Superior temporal gyrus (tissue), 1 donor: ENCODE data around the gene ATOX1.
"Not testable (repeated sequence)": the region's sequence is repeated elsewhere in the genome, so short reads cannot be mapped to it uniquely, and the experiment has no call there.

ENCODE experiments used
- DNase-seq: peaks from one replicate; pipeline ENCODE4 v3.0.0-alpha.2; 2016; ENCODE audit errors: extremely low spot score

Gene ATOX1

DNA sequence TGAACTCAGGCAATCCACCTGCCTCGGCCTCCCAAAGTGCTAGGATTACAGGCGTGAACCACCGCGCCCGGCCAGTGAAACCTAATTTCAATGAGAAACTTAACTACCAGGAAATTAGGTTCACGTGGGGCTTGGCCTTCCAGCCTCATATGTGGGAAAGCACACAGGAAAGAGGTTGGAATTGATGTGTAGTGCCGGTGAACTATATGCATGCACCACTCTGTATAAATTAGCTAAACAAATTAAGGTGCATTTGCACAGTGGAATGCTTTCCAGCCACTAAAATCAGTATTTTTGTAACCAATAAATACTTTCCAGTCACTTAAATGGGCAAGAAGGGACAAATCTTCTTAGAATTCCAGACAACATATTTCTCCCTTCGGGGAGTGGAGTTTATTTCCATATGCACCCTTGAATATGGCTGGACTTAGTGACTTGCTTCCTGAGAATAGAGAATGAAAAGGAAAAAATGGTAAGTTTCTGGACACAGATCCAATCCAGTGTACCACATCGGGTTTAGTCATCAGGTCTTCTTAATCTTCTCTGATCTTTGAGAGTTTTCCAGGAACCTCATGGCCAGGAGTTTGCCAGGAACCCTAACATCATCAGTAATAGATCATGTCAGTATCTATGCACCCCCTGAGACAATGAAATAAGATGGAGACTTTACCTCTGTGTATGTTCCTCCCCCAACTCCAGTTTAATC is 24.9 kb downstream of the ATOX1 start:
- no peak for DNase-seq

DNA sequence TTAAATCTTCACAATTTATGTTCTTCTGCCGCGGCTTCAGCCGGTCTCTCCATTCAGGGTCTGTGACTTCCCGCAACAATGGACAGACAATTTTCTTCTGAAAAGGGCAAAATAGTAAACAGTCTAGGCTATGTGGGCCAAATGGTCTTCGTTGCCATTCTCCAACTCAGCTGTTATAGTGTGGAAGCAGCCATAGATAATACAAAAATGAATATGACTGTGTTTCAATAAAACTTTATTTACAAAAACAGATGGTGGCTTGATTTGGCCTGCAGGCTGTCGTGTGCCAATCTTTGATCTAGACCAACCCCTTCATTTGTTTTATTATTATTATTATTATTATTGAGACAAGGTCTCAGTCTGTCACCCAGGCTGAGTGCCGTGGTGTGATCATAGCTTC is 28.1 kb downstream of the ATOX1 start:
- DNase-seq, result no peak

DNA sequence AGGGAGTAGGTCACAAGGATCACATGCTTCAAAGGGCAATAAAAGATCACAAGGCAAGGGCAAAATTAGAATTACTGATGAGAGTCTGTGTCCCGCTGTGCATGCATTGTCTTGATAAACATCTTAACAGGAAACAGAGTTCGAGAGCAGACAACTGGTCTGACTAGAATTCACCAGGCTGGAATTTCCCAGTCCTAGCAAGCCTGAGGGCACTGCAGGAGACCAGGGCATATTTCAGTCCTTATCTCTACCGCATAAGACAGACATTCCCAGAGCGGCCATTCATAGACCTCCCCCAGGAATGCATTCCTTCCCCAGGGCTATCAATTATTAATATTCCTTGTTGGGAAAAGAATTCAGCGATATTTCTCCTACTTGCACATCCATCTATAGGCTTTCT is 28.8 kb downstream of the ATOX1 start:
- not testable (repeated sequence) for DNase-seq

DNA sequence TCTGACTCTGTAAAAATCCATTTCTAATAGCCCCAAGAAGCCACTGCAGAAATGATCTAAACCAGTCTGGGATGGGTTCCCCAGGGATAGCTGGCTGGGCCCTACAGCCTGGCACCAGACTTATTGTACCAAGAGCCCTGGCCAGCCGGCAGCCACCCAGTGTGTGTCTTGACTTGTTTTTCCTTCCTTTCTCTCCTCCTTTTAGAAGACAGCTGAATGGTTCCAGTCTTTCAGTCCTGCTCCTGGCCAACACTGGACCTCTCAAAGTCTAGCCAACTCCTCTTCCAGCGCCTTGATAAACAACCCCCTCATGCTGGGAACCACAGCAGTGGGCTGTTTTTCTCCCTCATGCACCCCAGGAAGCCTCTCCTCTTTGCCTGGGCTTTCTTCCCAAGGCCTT is 34.1 kb downstream of the ATOX1 start:
- DNase-seq, result no peak

DNA sequence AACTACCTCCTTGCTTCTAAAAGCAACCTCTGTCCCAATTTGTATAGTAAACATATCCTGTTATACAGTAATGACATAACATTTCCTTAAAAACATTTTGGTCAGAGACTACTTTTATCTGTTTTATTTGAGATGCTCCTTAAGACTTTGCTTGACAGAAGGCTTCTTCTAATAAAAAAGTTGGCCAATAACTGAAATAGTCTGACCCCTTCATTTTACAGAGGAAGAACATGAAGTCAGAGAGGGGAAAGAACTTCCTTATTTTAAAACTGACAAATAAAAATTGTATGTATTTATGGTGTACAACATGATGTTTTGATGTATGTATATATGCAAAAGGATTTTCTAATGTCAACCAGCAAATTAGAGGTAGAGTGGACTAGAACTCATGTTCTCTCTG is 35.9 kb downstream of the ATOX1 start:
- DNase-seq, result no peak

DNA sequence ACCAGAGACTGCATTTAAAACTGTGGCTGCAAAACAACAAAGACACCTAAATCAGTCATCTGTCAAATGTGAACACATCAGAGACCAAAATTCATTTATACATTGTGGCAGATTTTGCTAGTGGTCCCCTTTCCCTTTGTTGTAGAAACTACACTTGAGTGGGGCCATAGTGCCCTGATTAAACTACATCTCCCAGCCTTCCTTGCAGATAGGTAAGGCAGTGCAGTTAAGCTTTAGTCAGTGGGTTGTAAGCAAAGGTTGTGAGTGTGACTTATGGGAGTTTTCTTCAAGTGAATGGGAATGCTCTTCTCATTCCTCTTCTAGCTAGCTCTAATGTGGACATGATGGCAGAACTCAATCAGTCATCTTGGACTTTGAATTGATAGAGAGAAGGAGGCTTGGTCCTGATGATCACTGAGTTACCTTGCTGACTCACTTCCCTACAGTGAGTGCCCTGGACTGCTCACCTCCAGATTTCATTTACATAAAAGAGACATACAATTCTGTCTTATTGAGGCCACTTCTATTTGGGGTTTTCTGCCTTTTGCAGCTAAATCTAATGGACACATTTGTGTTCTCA is 36.5 kb downstream of the ATOX1 start:
- no peak for DNase-seq

DNA sequence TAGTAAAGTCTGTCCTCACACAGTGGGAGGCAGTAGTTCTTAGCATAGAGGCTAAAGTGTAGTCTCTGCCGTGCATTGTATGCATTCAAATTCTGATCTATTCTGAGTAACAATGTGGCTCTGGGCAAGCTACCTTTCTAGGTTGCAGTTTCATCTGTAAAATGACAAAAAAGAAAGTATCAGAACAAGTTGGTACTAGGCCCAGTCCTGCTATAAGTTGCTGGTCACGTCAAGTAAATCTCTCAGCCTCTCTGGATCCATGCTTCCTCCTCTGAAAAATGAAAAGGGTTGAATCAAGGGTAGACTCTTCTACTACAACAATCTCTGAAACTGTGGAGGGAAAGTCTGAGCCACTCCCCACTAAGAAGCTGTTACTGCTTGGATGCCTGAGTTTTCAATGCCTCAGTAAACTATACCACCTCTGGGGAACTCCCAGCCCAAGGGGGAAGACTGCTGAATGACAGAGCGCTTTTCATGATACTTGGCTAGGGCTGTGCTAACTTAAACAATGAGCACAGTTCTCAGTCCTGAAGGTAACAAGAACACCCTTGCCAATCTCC is 37.3 kb downstream of the ATOX1 start:
- DNase-seq, result no peak

DNA sequence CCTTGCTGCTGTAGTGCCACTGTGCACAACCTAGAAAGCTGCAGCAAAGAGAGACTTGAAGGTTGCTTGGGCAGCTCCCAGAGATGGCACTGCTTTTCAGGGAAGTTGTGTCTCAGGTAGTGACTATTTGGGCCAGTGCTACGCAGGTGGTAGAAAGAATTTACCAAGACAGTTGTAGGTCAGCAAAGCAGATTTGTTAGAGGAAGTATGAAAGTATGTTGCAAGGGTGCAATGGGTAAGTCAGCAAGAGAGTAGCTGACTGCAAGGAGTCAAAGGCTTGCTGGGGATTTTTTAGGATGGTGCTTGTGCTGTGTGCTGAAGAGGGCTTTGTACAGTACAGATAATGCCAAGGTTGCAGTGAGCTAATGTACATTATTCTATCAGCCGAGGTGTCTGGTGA is 38.2 kb downstream of the ATOX1 start:
- DNase-seq, result no peak

DNA sequence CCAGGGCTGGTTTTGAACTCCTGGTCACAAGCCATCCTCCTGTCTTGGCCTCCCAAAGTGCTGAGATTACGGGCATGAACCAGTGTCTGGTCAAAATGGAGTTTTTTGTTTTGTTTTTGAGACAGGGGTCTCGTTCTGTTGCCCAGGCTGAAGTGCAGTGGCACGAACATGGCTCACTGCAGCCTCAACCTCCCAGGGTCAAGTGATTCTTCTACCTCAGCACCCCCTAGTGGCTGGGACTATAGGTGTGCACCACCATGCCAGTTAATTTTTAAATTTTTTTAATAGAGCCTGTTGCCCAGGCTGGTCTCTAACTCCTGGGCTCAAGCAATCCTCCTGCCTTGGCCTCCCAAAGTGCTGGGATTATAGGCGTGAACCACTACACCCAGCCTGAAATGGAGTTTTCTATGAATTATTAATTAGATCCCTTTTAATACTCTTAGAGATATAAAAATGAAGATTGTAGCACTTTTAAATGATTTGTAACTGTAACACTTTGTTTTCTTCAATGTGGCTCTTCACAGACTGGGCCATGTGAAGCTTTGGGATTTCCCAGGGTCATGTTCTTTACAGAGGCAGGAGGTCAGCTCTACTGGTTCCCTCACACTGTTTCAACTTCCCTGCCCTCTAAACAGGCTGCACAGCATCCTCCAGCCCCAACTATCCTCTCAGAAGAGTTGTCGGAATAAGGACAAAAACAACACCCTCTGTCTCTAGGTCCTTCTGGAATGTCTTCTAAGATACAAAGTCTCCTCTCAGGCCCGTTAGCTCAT is 39.0 kb downstream of the ATOX1 start:
- DNase-seq, result peak; percentile 43

DNA sequence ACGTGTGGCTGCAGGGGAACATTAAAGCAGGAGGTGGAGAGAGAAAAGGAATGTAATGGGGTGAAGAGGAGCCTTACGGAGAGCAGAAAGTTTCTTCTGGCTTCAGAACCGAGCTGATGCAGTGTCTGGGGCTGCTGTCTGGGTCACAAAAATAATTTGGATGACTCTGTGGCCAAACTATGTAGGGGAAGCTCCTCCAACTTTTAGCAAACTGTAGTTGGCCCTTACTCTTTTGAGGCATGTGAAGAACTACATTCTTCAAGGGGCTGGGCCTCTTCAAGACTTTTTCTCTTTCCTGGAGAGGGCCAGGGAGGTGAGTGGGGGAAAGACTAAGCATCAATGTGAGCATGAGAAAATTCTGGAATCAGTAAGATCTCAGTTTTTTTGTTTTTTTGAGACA is 39.8 kb downstream of the ATOX1 start:
- DNase-seq, result no peak

DNA sequence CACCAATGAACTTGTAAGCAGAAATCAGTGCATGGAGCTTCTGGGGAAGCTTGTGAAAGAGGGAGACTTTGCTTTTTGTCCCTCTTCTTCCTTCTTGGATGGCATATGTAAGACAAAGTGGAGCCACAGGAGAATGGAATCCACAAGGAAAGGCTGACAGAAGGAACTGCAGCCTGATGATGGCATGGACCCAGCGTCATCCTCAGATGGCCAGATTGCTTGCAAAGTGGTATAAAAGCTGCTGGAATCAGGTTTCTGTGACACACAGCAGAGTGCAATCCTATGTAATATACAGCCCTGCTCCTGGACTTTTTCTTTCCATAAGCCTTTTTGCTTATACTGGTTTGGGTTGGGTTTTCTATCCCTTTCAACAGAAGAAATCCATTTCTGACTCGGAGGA is 40.3 kb downstream of the ATOX1 start:
- no peak for DNase-seq

DNA sequence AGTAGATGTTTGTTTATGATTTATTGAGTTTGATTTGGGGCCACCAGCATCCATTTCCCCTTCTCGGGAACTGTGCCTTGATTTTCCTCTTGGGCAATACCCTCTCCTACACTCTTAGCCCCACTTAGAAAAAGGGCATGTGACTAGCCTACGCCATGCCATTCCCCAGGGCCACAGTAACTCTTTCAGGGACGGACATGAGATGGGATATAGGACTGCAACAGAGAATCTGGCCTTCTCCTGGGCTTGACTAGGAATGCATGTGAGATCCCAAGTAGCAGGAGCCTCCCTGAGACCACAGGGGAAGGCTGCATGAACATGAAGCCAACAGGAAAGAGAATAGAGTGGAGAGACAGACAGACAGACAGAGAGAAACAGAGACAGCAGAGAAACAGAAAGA is 41.0 kb downstream of the ATOX1 start:
- DNase-seq, result no peak

DNA sequence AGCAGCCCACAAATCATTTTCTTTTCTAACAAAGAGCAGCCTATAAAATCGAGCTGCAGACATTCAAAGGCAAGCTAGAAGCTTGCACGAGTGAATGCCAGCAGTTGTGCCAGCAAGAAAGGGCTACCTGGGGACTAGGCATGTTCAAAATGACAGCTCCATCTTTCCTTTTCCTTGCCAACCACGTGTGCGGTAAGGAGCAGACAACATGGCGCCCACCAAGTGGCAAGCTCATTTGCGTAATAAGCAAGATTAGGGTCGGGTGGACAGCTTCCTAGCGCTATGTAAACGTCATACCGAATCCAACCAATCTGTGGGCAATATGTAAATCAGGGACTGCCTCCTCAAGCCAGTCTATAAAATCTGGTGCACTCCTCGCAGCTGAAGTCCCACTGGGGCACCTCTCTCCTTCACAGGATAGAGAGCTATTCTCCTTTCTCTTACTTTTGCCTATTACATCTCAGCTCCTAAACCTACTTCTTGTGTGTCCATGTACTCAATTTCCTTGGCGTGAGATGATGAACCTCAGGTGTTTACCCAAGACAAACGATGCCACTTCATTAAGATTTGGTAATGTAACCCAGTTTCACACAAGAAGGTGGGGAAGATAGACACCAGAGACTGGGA is 49.2 kb downstream of the ATOX1 start:
- no peak for DNase-seq

DNA sequence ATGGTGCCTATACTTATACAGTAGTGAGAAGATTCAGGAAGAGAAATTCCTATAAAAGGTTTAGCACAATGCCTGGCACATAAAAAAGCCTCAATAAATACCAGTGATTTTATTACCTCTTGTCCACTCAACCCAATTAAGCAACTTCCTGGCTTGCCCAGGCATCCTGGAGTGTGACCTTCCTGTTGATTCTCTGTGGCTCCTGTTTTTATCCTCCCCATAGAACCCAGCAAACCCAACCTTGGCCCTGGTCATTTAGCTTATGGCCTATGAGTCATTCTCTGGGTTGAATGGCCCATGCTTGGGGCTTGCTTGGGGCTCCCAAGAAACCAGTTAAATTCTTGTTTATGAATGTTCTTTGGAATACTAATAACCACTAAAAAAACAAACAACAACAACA is 50.3 kb downstream of the ATOX1 start:
- no peak for DNase-seq

DNA sequence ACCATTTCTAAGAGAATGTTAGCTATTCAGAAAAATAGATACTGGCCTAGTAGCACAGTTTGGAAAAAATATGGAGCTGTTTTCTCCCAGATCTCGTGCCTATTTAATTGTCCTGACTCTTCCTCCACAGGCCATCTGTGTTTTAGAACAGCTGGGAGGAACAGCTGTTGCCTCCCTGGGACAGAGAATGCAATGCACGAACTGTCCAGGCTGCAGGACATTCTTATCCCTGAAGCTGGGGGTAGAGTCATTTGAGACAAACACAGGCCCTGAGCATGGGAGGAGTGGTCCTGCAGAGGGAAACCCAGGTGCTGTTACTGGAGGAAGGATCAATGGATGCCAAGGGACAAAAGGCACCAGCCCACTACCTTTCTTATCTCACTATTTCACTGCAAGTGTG is 50.9 kb downstream of the ATOX1 start:
- no peak for DNase-seq

DNA sequence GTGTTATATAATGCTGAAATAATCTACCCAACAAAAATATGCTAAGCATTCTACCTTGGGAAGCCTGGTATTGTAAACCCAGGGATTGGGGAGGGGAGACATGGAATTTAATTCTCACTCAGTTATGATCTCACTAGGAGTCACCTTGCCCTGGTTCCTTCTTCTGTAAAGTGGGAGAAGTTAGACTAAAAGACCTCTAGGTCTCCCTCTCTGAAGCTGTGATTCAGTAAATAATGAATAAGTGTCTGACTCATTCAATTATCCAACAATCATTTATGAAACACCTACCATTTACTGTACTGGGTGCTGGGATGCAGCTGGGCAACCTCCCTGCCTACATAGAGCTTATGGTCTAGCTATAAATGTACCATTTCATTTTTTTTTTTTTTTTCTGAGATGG is 51.5 kb downstream of the ATOX1 start:
- DNase-seq, result no peak

DNA sequence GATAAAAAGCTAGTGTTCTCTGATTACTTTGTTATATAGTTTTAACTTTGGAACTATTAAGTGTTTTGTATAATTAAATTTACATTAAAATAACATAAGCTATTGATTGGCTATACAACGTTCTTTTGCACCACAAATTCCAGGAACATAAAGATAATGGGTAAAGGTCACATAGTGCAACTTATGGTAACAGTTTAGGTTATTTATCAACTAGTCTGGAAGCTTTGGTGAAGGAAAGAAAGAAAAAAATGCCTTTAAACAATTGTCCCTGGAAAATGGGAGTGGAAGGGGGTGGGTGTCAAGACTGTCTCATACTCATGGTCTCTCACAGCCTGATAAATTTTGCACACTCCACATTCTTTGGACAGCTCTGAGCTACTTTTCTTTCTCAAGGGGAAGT is 54.7 kb downstream of the ATOX1 start:
- DNase-seq, result no peak

DNA sequence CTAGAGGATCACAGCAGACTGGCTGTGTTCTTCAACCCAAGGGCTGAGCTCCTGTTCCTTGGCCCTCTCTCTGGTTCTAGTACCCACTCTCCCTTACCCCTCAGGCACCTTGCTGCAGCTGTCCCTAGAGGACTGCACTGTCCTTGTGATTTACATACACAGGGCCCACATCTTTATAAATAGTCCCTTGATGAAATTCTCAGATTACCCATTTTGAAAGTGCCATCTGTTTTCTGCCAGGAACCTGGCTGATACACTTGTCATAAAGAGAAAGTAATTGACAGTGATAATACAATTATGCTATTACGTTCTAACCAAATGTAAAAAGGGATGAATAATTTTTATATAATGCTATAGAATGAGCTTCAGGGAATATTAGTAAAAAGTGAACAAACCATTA is 55.2 kb downstream of the ATOX1 start:
- DNase-seq, result no peak

DNA sequence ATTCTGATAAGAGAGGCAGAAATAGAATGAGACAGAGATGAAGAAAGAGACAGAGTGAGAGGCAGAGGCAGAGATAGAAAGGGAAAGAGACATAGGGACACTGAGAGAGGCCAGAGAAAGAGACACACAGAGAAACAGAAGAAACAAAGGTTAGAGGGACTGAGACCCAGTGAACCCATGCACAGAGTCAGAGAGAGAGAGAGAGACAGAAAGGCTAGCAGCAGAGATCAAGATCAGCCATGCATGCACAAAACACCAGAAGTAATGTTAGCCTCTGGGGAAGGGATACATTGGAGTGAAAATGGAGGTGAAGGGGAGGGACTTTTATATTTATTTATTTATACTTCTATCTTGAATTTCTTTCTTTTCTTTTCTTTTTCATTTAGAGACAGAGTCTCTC is 57.6 kb downstream of the ATOX1 start:
- no peak for DNase-seq

DNA sequence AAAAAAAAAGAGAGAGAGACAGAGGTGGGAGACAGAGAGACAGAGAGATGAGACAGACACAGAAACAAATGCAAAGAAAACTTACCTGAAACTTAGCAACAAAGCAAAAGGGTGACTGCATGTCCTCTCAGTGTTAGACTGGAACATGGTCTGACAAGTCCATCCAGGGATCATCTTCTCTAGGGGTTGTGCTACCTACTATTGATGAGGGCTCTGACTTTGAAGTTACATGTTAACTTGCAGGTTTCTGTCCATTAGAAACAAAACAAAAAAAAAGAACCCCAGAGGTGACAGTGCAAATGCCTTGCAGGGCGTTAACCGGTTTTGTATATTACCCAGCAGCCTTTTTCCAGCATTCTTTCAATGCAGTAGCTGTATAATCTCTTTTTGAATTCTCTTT is 58.1 kb downstream of the ATOX1 start:
- no peak for DNase-seq

DNA sequence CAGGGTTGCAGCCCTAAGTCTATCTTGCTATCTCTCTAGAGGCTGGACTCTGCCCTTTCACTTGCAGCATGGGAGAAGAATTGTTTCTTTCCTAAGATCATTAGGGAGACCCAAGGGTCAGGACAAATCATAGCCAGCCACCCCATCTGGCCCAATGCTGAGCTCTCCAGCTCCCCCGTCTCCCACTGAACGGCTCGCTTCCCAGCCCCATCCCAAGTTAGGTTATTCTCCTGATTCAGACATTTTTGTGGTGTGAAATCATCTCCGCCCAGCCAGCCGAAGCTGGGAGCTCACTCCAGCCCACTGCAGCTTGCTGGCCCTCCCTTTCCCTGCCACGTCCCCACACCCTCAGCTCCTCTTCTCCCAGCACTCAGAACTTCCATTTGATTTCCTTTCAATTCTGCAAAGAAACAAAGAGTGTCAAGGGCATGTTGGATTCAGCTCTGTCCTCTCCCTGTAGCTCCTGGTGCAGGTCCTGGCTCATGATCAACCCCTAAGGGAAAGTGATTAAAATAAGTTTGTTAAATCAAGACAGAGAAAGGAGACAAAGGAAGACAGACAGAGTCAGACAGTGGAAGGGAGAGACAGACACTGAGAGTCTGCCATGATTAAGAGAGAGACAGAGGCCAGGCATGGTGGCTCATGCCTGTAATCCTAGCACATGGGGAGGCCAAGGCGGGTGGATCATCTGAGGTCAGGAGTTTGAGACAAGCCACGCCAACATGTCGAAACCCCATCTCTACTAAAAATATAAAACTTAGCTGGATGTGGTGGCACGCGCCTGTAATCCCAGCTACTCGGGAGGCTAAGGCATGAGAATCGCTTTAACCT is 59.1 kb downstream of the ATOX1 start:
- DNase-seq, result no peak

DNA sequence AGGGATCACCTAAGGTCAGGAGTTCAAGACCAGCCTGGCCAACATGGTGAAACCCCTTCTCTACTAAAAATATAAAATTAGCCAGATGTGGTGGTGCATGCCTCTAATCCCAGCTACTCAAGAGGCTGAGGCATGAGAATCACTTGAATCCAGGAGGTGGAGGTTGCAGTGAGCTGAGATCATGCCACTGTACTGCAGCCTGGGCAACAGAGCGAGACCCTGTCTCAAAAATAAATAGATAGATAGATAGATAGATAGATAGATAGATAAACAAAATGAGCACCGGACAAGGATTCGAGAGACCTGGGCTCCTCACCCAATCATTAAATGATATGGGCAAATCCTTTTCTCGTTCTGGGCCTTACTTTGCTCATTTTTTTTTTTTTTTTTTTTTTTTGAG is 60.4 kb downstream of the ATOX1 start:
- DNase-seq, result not testable (repeated sequence)
